ENCODE results near the gene FOLR3. TPM values are rescaled to one million over a fixed set of nuclear protein-coding genes. Genes with fewer than 3 reads are reported as not detected.

Gene FOLR3
- total RNA-seq, 1 donor from 2014 or later: 0.98 TPM

DNA sequence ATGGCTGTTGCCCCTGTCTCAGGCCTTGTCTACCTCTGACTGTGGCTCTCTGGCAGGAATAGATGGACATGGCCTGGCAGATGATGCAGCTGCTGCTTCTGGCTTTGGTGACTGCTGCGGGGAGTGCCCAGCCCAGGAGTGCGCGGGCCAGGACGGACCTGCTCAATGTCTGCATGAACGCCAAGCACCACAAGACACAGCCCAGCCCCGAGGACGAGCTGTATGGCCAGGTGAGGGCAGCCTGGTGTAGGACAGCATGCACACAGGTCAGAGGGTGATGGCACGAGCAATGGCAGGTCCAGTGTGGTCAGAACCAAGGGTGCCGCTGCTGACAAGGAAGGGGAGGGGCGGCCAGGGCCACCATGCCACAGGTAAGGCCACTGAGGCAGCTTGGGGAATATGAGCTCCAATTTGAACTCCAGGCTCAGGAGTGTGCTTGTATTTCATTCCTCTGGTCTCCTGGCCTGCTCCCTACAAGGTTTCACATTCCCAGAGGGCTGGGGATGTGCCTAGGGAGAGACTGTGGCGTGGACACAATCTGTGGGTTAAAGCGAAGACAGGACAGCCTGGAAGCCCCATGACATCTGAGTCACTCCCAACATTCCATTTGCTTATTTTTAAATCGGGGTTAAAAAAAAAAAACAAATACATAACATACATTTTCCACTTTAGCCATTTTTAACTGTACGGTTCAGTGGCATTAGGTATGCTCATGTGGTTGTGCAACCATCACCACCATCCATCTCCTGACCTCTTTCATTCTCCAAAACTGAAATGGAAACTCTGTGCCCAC lies 562 bp downstream of the FOLR3 start:
- Mint-ChIP-seq H3K4me1 (ENCODE audit: low read depth) (peaks cover 1% of the 10 kb centered on the region), H3K27ac (no peak overlapping the region), H3K36me3 (ENCODE audit: insufficient read depth) (no peaks in the 10 kb centered on the region), H3K9me3 (ENCODE audit: low read depth) (no peaks in the 10 kb centered on the region), H3K4me3 (ENCODE audit: low read depth) (no peak overlapping the region), H3K27me3 (peaks cover 6% of the 10 kb centered on the region)
- DNase-seq (ENCODE audit: low spot score, unreplicated experiment): no peak
- TF ChIP-seq, protein P1, sequence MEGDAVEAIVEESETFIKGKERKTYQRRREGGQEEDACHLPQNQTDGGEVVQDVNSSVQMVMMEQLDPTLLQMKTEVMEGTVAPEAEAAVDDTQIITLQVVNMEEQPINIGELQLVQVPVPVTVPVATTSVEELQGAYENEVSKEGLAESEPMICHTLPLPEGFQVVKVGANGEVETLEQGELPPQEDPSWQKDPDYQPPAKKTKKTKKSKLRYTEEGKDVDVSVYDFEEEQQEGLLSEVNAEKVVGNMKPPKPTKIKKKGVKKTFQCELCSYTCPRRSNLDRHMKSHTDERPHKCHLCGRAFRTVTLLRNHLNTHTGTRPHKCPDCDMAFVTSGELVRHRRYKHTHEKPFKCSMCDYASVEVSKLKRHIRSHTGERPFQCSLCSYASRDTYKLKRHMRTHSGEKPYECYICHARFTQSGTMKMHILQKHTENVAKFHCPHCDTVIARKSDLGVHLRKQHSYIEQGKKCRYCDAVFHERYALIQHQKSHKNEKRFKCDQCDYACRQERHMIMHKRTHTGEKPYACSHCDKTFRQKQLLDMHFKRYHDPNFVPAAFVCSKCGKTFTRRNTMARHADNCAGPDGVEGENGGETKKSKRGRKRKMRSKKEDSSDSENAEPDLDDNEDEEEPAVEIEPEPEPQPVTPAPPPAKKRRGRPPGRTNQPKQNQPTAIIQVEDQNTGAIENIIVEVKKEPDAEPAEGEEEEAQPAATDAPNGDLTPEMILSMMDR (IDR thresholded peaks at IDR 0.05; ENCODE audit: unreplicated experiment): no peak

DNA sequence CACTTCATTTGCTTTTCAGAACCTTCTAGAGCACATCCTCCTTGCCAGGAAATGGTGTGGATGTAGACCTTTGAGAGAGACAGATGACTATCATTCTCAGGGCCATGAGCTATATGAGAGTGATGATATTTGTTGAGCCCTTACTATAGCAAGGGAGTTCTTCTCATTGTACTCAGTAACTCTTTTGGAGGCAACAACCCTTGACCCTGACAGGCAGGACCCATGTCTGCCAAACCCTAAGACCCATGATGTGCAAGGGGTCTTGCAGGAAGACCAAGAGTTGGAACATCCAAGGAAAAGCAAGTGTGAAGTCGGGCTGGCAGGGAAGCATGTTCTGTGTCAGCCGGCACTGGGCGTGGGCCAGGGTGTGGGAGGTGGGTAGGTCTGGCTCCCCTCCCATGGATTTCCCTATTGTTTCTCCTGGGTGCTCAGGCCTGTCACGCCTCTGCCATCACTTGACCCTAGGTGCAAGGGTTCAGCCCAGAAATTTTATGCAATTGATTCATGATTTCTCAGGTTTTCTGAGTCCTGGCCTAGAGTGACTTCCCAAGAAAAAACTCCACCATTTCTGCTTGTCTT lies 1.2 kb downstream of the FOLR3 start:
- Mint-ChIP-seq H3K9me3 (ENCODE audit: low read depth) (no peaks in the 10 kb centered on the region), H3K36me3 (ENCODE audit: insufficient read depth) (no peaks in the 10 kb centered on the region), H3K4me1 (ENCODE audit: low read depth) (peaks cover 1% of the 10 kb centered on the region), H3K27ac (no peak overlapping the region), H3K27me3 (peaks cover 6% of the 10 kb centered on the region), H3K4me3 (ENCODE audit: low read depth) (no peak overlapping the region)
- TF ChIP-seq, protein P1 (IDR thresholded peaks at IDR 0.05; ENCODE audit: unreplicated experiment): no peak
- no peak for DNase-seq (ENCODE audit: low spot score, unreplicated experiment)

DNA sequence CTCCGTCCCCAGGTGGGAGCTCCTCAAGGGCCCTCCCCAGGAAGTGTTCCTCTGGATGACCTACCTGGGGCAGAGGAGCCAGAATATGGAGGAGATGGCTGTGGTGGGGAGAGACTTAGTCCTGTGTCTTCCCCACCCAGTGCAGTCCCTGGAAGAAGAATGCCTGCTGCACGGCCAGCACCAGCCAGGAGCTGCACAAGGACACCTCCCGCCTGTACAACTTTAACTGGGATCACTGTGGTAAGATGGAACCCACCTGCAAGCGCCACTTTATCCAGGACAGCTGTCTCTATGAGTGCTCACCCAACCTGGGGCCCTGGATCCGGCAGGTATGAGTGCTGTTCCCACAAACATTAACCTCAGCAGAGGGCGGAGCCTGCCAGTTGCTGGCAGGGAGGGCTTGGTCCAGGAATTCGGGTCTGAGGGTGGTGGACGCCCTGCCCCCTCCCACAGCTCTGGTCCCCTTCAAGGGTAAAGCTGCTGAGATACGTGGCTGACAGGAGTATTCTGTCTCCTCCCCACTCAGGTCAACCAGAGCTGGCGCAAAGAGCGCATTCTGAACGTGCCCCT lies 3.4 kb downstream of the FOLR3 start:
- no peak overlapping the region for H3K4me3 Mint-ChIP-seq (ENCODE audit: low read depth)
- H3K27me3 Mint-ChIP-seq: no peaks in the 10 kb centered on the region
- TF ChIP-seq, protein P1 (IDR thresholded peaks at IDR 0.05; ENCODE audit: unreplicated experiment): no peak
- H3K4me1 Mint-ChIP-seq (ENCODE audit: low read depth): peaks cover 2% of the 10 kb centered on the region
- H3K36me3 Mint-ChIP-seq (ENCODE audit: insufficient read depth): no peaks in the 10 kb centered on the region
- no peak for DNase-seq (ENCODE audit: low spot score, unreplicated experiment)
- no peaks in the 10 kb centered on the region for H3K9me3 Mint-ChIP-seq (ENCODE audit: low read depth)
- H3K27ac Mint-ChIP-seq: no peak overlapping the region

DNA sequence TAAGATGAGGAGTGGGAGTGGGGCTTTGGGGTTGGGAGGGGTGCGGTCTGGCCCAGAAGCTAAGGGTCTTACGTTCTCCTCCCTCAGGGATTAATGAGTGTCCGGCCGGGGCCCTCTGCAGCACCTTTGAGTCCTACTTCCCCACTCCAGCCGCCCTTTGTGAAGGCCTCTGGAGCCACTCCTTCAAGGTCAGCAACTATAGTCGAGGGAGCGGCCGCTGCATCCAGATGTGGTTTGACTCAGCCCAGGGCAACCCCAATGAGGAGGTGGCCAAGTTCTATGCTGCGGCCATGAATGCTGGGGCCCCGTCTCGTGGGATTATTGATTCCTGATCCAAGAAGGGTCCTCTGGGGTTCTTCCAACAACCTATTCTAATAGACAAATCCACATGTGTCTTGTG lies 4.0 kb downstream of the FOLR3 start:
- DNase-seq (ENCODE audit: low spot score, unreplicated experiment): no peak
- no peak overlapping the region for H3K27ac Mint-ChIP-seq
- H3K9me3 Mint-ChIP-seq (ENCODE audit: low read depth): no peaks in the 10 kb centered on the region
- no peaks in the 10 kb centered on the region for H3K27me3 Mint-ChIP-seq
- no peak overlapping the region for H3K4me3 Mint-ChIP-seq (ENCODE audit: low read depth)
- no peaks in the 10 kb centered on the region for H3K36me3 Mint-ChIP-seq (ENCODE audit: insufficient read depth)
- TF ChIP-seq, protein P1 (IDR thresholded peaks at IDR 0.05; ENCODE audit: unreplicated experiment): no peak
- H3K4me1 Mint-ChIP-seq (ENCODE audit: low read depth): peaks cover 3% of the 10 kb centered on the region

DNA sequence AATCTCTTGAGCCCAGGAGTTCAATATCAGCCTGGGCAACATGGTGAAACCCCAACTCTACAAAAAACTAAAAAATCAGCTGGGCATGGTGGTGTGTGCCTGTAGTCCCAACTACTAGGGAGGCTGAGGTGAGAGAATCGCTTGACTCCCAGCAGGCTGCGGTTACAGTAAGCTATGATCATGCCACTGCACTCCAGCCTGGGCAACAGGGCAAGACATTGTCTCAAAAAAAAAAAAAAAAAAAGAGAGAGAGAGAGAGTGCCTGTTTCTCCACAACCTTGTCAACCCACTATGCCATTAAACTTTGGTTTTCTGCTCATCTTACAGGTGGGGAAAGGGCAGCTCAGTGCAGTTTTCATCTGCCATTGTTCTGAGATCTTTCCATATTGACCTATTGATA lies 5.1 kb downstream of the FOLR3 start:
- H3K27me3 Mint-ChIP-seq: no peaks in the 10 kb centered on the region
- no peaks in the 10 kb centered on the region for H3K9me3 Mint-ChIP-seq (ENCODE audit: low read depth)
- peaks cover 3% of the 10 kb centered on the region for H3K4me1 Mint-ChIP-seq (ENCODE audit: low read depth)
- DNase-seq (ENCODE audit: low spot score, unreplicated experiment): no peak
- no peaks in the 10 kb centered on the region for H3K36me3 Mint-ChIP-seq (ENCODE audit: insufficient read depth)
- TF ChIP-seq, protein P1 (IDR thresholded peaks at IDR 0.05; ENCODE audit: unreplicated experiment): no peak
- no peak overlapping the region for H3K27ac Mint-ChIP-seq
- H3K4me3 Mint-ChIP-seq (ENCODE audit: low read depth): no peak overlapping the region
